ENCODE results near the gene IL13.

GRCh38 chr5:132629230-132629944 is 28.6 kb upstream of the IL13 start:
- no peak for TF ChIP-seq SMC3 (conservative IDR thresholded peaks at IDR 0.05; ENCODE audit: poor library complexity)
- no peak for TF ChIP-seq EP300 (conservative IDR thresholded peaks at IDR 0.05; ENCODE audit: poor library complexity, severe bottlenecking)
- no peak for TF ChIP-seq CTCF (IDR thresholded peaks at IDR 0.05; ENCODE audit: poor library complexity, severe bottlenecking)

Measured in neural cell (in vitro differentiated cells).